GM12892 (cell line): ENCODE measurements around the gene TENM4.
"Not testable (repeated sequence)": the region's sequence is repeated elsewhere in the genome, so short reads cannot be mapped to it uniquely, and the experiment has no call there.

Experiments
- DNase-seq: peaks from one replicate; pipeline ENCODE4 v3.0.0; 2011; ENCODE audit not compliant: insufficient read length
- FAIRE-seq: peaks from 2 replicates; lab custom pipeline; 2011; peaks lifted over from hg19 to GRCh38; lab: Jason Lieb, UNC
- POLR2A ChIP-seq: IDR thresholded peaks from 2 replicates; pipeline ENCODE4 v1.6.1; 2011; ENCODE audit warnings: low read depth, low read length, control low read depth
- POLR2AphosphoS5 ChIP-seq: IDR thresholded peaks from 2 replicates; pipeline ENCODE4 v1.6.1; 2011; ENCODE audit warnings: low read depth, low read length, control low read depth
- TAF1 ChIP-seq: IDR thresholded peaks from 2 replicates; pipeline ENCODE4 v1.6.1; 2011; ENCODE audit warnings: low read depth, mild to moderate bottlenecking, control low read depth, low read length, borderline replicate concordance

TENM4 gene

DNA sequence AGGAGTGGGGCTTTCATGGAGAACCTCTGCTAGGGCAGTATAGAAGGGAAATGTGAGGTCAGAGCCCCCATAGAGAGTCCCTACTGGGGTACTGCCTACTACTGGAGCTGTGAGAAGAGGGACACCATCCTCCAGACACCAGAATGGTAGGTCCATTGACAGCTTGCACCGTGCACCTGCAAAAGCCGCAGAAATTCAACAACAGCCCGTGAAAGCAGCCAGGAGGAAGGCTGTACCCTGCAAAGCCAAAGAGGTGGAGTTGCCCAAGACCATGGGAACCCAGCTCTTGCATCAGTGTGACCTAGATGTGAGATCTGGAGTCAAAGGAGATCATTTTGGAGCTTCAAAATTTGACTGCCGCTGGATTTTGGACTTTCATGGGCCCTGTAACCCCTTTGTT is 245.6 kb downstream of the TENM4 start:
- TF ChIP-seq TAF1 (no peak), POLR2AphosphoS5 (no peak), POLR2A (no peak)
- FAIRE-seq, result no peak

DNA sequence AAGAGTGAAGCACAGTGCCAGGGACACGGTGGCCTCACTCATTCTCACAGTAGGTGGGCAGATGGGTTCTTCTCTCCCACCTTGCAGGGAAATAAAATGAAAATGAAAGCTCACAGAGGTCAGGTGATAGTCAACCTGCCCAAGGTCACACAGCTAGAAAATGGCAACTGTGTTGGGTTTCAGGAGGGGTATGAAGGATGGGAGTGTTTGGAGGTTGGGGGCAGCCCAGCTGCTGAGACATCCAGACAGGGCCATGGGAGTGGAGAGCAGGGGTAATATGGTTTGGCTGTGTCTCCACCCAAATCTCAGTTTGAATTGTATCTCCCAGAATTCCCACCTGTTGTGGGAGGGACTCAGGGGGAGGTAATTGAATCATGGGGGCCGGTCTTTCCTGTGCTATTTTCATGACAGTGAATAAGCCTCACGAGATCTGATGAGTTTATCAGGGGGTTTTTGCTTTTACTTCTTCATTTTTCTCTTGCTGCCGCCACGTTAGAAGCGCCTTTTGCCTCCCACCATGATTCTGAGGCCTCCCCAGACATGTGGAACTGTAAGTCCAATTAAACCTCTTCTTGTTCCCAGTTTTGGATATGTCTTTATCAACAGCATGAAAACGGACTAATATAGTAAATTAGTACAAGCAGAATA is 247.0 kb downstream of the TENM4 start:
- no peak for DNase-seq
- no peak for TF ChIP-seq POLR2A
- no peak for TF ChIP-seq TAF1
- no peak for TF ChIP-seq POLR2AphosphoS5
- FAIRE-seq, result no peak

More for the DNA sequence above, 245.6 kb downstream of the TENM4 start:
- DNase-seq, result no peak

DNA sequence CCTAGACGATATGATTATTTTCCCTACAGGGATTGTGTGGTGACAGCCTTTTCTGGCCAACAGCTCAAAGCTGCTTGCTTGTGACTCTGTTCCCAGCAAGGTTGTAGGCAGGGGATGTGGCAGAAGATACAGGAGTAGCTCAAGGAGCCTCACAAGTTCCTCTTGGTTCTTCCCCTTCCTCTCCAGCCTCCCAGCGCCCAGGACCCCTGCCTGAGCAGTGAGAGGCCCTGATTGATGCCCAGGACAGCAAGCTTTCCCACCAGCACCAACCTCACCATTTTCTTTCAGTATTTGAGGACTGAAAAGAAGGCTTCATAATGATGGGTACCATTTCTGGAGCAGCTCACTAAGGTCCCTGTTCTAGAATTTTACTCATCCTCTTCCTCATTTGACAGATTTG is 248.0 kb downstream of the TENM4 start:
- no peak for FAIRE-seq

DNA sequence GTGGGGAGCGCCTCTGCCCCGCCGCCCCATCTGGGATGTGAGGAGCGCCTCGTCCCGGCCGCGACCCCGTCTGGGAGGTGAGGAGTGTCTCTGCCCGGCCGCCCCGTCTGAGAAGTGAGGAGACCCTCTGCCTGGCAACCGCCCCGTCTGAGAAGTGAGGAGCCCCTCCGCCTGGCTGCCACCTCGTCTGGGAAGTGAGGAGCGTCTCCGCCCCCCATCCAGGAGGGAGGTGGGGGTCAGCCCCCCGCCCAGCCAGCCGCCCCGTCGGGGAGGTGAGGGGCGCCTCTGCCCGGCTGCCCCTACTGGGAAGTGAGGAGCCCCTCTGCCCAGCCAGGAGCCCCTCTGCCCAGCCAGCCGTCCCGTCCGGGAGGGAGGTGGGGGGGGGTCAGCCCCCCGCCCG is 249.1 kb downstream of the TENM4 start:
- not testable (repeated sequence) for FAIRE-seq

More for the DNA sequence above, 248.0 kb downstream of the TENM4 start:
- no peak for DNase-seq
- TF ChIP-seq POLR2AphosphoS5, result no peak
- no peak for TF ChIP-seq POLR2A
- no peak for TF ChIP-seq TAF1

DNA sequence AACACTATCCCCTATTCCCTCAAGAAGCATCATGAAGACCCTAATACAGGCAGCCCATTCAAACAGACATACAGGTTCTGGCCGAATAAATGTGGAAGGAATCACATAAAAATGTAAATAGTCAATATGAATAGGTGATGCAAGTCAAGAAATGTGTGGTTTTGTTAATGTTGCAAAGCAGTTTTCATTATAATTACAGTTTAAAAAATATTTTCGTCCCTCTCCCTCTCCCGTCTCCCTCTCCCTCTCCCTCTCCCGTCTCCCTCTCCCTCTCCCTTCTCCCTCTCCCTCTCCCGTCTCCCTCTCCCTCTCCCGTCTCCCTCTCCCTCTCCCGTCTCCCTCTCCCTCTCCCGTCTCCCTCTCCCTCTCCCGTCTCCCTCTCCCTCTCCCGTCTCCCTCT is 250.3 kb downstream of the TENM4 start:
- DNase-seq, FAIRE-seq: not testable (repeated sequence)

More for the DNA sequence above, 249.1 kb downstream of the TENM4 start:
- not testable (repeated sequence) for DNase-seq

DNA sequence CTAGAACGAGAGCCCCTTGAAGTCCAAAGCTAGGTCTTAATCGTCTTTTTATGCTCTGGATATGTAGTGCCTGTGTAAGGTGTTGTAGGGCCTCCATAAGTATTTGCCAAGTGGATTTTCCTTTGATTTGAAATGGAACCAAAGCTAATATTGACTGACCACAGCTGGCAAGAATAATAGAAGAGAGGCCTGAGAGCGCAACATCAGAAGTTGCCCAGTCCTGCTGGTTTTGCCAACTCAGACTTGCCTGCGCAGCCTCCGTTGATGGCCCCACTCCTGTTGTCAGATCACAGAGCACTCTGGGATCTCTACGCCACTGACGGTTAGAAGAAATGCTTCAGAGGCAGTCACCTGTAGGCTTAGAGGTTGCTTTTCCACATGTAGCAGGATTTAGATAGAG is 251.2 kb downstream of the TENM4 start:
- TF ChIP-seq POLR2A (no peak), POLR2AphosphoS5 (no peak), TAF1 (no peak)
- no peak for DNase-seq
- no peak for FAIRE-seq

DNA sequence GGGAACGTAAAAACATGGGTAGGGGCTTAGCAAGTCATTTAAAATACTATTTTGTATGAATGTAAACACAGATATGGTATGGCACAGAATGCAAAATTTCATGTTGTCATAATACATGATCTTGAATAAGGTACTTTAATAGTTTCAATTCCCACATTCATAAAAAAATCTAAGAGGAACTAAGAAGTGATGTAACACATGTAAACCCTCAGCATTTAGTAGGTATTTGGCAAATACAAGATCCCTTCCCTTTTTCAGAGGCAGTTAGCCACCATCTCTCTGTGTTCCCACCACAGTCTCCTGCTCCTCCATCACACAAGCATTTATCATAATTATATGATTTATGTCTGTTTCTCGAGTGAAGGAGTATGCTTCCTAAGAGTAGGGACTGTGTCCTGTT is 251.8 kb downstream of the TENM4 start:
- DNase-seq, result no peak
- no peak for TF ChIP-seq POLR2AphosphoS5
- no peak for TF ChIP-seq TAF1
- no peak for TF ChIP-seq POLR2A
- FAIRE-seq, result no peak

DNA sequence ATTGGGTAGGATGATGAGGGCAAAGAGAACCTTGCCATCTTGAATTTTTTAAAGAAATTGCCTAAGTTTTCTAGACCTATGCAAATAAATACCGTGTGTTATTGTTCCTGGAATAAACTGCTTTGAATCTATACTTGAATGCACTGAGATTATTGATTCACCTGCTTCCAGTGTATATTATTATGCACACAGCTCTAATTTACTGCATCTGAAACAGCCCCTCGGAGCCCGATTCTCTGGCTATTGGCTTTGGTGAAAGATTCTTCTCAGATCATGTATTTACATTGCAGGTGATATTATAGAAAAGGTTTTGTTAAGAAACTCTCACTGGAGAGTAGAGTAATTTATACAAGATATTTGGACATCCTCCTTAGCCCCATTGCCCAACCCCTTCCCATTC is 254.2 kb downstream of the TENM4 start:
- no peak for DNase-seq
- no peak for TF ChIP-seq TAF1
- no peak for TF ChIP-seq POLR2A
- TF ChIP-seq POLR2AphosphoS5, result no peak
- no peak for FAIRE-seq

DNA sequence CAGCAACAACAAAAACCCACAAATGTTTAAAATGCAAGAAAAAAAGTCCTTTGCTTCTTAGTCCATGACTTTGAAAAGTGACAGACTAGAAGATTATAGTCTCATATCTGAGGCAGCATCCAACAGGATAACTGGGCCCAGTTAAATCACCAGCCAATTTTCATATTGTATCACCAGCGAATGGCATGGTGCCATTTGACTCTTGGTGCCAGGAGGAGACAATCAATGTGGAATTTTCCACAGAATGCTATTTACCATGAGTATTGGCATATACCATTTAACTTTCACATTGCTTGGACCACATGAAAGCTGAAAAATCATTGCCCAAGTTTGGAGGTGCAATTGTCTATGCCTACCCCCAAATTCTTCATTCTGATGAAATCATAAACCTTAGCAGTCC is 255.5 kb downstream of the TENM4 start:
- DNase-seq, result no peak
- TF ChIP-seq POLR2AphosphoS5 (no peak), TAF1 (no peak), POLR2A (no peak)
- FAIRE-seq, result no peak

DNA sequence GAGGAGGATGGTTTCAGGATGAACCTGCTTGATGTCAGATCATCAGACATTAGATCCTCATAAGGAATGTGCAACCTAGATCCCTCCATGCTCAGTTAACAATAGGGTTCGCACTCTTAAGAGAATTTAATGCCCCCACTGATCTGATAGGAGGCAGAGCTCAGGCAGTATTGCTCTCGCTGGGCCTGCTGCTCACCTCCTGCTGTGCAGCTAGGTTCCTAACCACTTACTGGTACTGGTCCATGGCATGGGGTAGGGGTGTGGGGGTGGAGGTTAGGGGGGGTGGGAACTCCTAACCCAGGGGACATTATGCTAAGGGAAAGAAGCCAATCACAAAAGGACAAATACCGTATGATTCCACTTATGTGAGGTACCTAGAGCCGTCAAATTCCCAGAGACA is 256.5 kb downstream of the TENM4 start:
- FAIRE-seq (no peak), DNase-seq (no peak)
- no peak for TF ChIP-seq POLR2A
- TF ChIP-seq TAF1, result no peak
- TF ChIP-seq POLR2AphosphoS5, result no peak

DNA sequence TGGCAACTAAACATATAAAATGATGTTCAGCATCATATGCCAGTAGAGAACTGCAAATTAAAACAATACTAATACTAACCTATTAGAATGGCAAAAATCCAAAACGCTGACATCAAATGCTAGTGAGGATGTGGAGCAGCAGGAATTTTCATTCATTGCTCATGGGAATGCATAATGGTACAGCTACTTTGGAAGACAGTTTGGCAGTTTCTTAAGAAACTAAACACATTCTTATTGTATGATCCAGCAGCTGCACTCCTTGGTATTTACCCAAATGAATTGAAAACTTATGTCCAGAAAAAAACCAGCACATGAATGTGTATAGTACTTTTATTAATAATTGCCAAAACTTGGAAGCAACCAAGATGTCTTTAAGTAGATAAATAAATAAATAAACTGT is 258.0 kb downstream of the TENM4 start:
- TF ChIP-seq POLR2A, result no peak
- TF ChIP-seq TAF1, result no peak
- no peak for TF ChIP-seq POLR2AphosphoS5
- DNase-seq (no peak), FAIRE-seq (no peak)

DNA sequence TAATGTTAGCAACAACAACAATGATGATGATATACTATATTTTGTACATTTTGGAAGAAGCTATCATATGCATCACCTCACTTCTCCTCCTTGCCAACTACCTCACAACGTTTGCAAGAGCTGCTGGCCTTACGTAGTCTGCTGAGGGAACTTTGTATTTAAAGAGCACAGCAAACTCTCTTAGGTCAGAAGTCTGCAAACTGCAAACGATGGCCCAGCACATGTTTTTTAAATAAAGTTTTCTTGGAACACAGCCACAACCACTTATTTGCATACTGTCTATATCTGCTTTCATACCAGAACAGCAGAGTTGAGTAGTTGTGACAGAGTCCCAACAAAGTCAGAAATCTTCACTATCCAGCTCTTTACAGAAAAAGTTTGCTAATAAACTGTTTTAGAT is 261.7 kb downstream of the TENM4 start:
- DNase-seq (no peak), FAIRE-seq (no peak)
- TF ChIP-seq TAF1, result no peak
- no peak for TF ChIP-seq POLR2A
- no peak for TF ChIP-seq POLR2AphosphoS5
